ENCODE measurements around the gene STAG1. TPM values are rescaled to one million over a fixed set of nuclear protein-coding genes. Genes with fewer than 3 reads are reported as not detected.
"Not testable (repeated sequence)": the region's sequence is repeated elsewhere in the genome, so short reads cannot be mapped to it uniquely, and the experiment has no call there.

Gene STAG1
- total RNA-seq, 1 donor from 2014 or later, result 44.7 TPM

DNA sequence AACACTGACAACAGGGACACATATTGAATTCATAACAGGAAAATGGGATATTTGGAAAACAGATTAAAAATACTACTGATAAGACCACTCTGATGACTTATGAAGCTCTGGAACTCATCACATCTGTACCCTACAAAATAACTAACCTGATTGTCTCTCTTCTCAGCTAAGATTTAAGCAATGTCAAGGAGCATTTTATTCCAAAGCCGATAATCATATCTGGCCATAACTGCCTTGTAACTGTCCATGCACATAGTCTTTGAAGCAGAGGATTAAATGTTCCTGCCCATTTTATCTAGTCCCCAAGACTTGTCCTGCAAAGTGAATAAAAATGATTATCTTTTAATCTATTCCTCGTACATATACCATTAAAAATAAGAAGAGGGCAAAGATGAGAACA is 234.1 kb downstream of the STAG1 start:
- no peak for DNase-seq (ENCODE audit: extremely low spot score in 2 of 2)
- Histone ChIP-seq H3K9me3 (no peaks in the 10 kb centered on the region), H3K4me1 (peaks cover 2% of the 10 kb centered on the region), H3K4me3 (no peak overlapping the region), H3K27ac (no peak overlapping the region), H3K36me3 (no peaks in the 10 kb centered on the region), H3K27me3 (no peaks in the 10 kb centered on the region)
- intact Hi-C loops (cut with DNase I), result no loop called here
- TF ChIP-seq CTCF (IDR thresholded peaks at IDR 0.05), result no peak
- no peak for TF ChIP-seq POLR2AphosphoS5 (IDR thresholded peaks at IDR 0.05; ENCODE audit: insufficient read depth in 1 of 2, low read depth in 1 of 2)
- no peak for TF ChIP-seq POLR2A (IDR thresholded peaks at IDR 0.05)

DNA sequence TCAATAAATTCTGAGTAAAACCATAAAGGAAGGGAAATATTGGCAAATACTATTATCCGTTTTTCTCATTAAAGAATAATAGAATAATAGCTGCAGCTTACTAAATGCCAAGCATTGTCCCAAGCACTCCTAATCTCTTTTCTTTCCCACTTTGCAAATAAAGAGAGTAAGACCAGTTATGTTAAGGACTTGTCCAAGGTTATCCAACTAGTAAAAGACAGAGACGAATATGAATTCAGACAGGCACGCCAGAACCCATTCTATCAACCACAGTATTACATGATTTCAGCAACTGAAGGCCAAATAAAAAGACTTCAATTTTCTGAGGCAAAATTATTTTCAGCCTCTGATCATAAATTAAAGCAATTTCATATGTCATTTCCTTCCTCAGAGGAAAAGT is 235.5 kb downstream of the STAG1 start:
- Histone ChIP-seq H3K27ac (no peak overlapping the region), H3K9me3 (no peaks in the 10 kb centered on the region), H3K4me1 (peaks cover 11% of the 10 kb centered on the region), H3K4me3 (no peak overlapping the region), H3K27me3 (no peaks in the 10 kb centered on the region), H3K36me3 (no peaks in the 10 kb centered on the region)
- TF ChIP-seq POLR2AphosphoS5 (IDR thresholded peaks at IDR 0.05; ENCODE audit: insufficient read depth in 1 of 2, low read depth in 1 of 2) (no peak), POLR2A (IDR thresholded peaks at IDR 0.05) (no peak), CTCF (IDR thresholded peaks at IDR 0.05) (no peak)
- no peak for DNase-seq (ENCODE audit: extremely low spot score in 2 of 2)
- intact Hi-C loops (cut with DNase I), result no loop called here

DNA sequence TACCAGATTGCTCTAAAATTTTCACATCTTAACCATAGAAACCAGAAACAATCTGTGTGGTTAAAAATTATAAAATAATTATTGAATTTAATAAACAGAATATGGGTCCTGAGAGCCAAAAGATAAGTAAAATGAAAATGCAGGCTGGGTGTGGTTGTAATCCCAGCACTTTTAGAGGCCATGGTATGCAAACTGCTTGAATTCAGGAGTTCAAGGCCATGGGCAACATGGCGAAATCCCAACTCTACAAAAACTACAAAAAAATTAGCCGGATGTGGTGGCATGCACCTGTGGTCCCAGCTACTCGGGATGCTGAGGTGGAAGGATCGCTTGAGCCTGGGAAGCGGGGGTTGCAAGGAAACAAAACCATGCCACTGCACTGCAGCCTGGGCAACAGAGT is 236.1 kb downstream of the STAG1 start:
- TF ChIP-seq POLR2A (IDR thresholded peaks at IDR 0.05), result no peak
- no peak for TF ChIP-seq CTCF (IDR thresholded peaks at IDR 0.05)
- TF ChIP-seq POLR2AphosphoS5 (IDR thresholded peaks at IDR 0.05; ENCODE audit: insufficient read depth in 1 of 2, low read depth in 1 of 2), result no peak
- peaks cover 11% of the 10 kb centered on the region for H3K4me1 ChIP-seq
- H3K36me3 ChIP-seq, result no peaks in the 10 kb centered on the region
- H3K9me3 ChIP-seq, result no peaks in the 10 kb centered on the region
- H3K27me3 ChIP-seq, result no peaks in the 10 kb centered on the region
- intact Hi-C loops (cut with DNase I), result no loop called here
- DNase-seq (ENCODE audit: extremely low spot score in 2 of 2), result no peak
- no peak overlapping the region for H3K27ac ChIP-seq
- H3K4me3 ChIP-seq, result no peak overlapping the region

- H3K27me3 ChIP-seq; H3K9me3 ChIP-seq; H3K27ac ChIP-seq; intact Hi-C loops (cut with DNase I); H3K36me3 ChIP-seq; DNase-seq (ENCODE audit: extremely low spot score in 2 of 2); H3K4me3 ChIP-seq: not testable (repeated sequence)
- H3K4me1 ChIP-seq, result peaks cover 11% of the 10 kb centered on the region
These were observed 237.6 kb downstream of the STAG1 start for GRCh38 chr3:136514533-136514932.

- Histone ChIP-seq H3K9me3 (no peaks in the 10 kb centered on the region), H3K27me3 (no peaks in the 10 kb centered on the region), H3K36me3 (no peaks in the 10 kb centered on the region), H3K4me1 (peaks cover 11% of the 10 kb centered on the region), H3K27ac (no peak overlapping the region), H3K4me3 (no peak overlapping the region)
- intact Hi-C loops (cut with DNase I), result no loop called here
- no peak for DNase-seq (ENCODE audit: extremely low spot score in 2 of 2)
- TF ChIP-seq POLR2AphosphoS5 (IDR thresholded peaks at IDR 0.05; ENCODE audit: insufficient read depth in 1 of 2, low read depth in 1 of 2), result no peak
- TF ChIP-seq CTCF (IDR thresholded peaks at IDR 0.05), result no peak
- TF ChIP-seq POLR2A (IDR thresholded peaks at IDR 0.05), result no peak
These were observed 238.8 kb downstream of the STAG1 start for GRCh38 chr3:136513367-136513766.

DNA sequence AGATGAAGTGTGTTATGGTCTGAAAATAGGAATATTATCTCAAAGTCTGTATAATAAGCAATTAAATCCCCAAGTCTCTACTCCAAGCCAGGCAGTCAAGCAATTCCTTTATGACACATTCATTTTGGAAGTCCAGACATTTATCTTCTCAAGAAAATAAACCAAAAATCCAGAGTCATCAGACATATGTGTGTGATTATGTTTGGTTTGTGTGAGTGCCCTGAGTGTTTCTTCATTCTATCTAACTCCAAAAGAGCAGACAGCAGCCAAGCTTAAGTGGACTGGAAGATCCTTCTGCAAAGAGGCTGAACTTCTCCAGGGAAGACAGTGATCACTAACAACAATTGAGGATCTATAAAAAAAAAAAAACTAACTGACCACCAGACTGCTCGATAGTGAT is 239.8 kb downstream of the STAG1 start:
- no peaks in the 10 kb centered on the region for H3K36me3 ChIP-seq
- H3K4me3 ChIP-seq, result no peak overlapping the region
- peaks cover 11% of the 10 kb centered on the region for H3K4me1 ChIP-seq
- TF ChIP-seq POLR2A (IDR thresholded peaks at IDR 0.05), result no peak
- TF ChIP-seq CTCF (IDR thresholded peaks at IDR 0.05), result no peak
- no peak for TF ChIP-seq POLR2AphosphoS5 (IDR thresholded peaks at IDR 0.05; ENCODE audit: insufficient read depth in 1 of 2, low read depth in 1 of 2)
- no peak overlapping the region for H3K27ac ChIP-seq
- intact Hi-C loops (cut with DNase I), result no loop called here
- no peaks in the 10 kb centered on the region for H3K9me3 ChIP-seq
- no peaks in the 10 kb centered on the region for H3K27me3 ChIP-seq
- no peak for DNase-seq (ENCODE audit: extremely low spot score in 2 of 2)

Data from vagina (tissue), 2 donors.